Neural cell (in vitro differentiated cells): Measurements from ENCODE around the gene TASL. TPM values are rescaled to one million over a fixed set of nuclear protein-coding genes. Genes with fewer than 3 reads are reported as not detected.
"Not testable (repeated sequence)": the region's sequence is repeated elsewhere in the genome, so short reads cannot be mapped to it uniquely, and the experiment has no call there.

ENCODE experiments used
- H2AFZ ChIP-seq: fragments of 200-600, 300-800 bp; sonication (generic), shearing (Covaris generic); 2 replicates; pipeline ENCODE4 v1.6.0; 2014; ENCODE audit warnings: low read depth, mild to moderate bottlenecking, antibody characterized with exemption, low read length, moderate library complexity
- H3F3A ChIP-seq: fragments of 200-600 bp; shearing (Covaris generic); 2 replicates; pipeline ENCODE4 v1.6.1; 2016; ENCODE audit warnings: mild to moderate bottlenecking, moderate library complexity, mixed read lengths, antibody characterized with exemption, low read length; ENCODE audit not compliant: insufficient read depth, poor library complexity, severe bottlenecking
- H3K27ac ChIP-seq: fragments of 200-600, 300-800 bp; sonication (generic), shearing (Covaris generic); 2 replicates; pipeline ENCODE4 v1.5.1; 2014; ENCODE audit warnings: mild to moderate bottlenecking, low read length, moderate library complexity
- H3K27me3 ChIP-seq: fragments of 300-800, 200-600 bp; sonication (generic), shearing (Covaris generic); 2 replicates; pipeline ENCODE4 v1.6.0; 2014; ENCODE audit warnings: mild to moderate bottlenecking, low read depth, low read length, moderate library complexity; ENCODE audit not compliant: insufficient read depth
- H3K36me3 ChIP-seq: fragments of 300-800, 200-600 bp; sonication (generic), shearing (Covaris generic); 2 replicates; pipeline ENCODE4 v1.5.1; 2014; ENCODE audit warnings: mild to moderate bottlenecking, antibody characterized with exemption, low read length, moderate library complexity; ENCODE audit not compliant: insufficient read depth
- H3K4me2 ChIP-seq: fragments of 300-800, 200-600 bp; sonication (generic), shearing (Covaris generic); 2 replicates; pipeline ENCODE4 v1.6.0; 2014; ENCODE audit warnings: mild to moderate bottlenecking, low read length
- H3K4me3 ChIP-seq: fragments of 300-800, 200-600 bp; sonication (generic), shearing (Covaris generic); 2 replicates; pipeline ENCODE4 v1.5.1; 2014; ENCODE audit warnings: mild to moderate bottlenecking, low read length, moderate library complexity
- H3K79me2 ChIP-seq: fragments of 200-600 bp; shearing (Covaris generic); replicated peaks from 2 replicates; pipeline ENCODE4 v1.6.0; 2014; ENCODE audit warnings: mild to moderate bottlenecking, low read length, moderate library complexity; ENCODE audit not compliant: insufficient read depth
- H3K9ac ChIP-seq: fragments of 300-800, 200-600 bp; sonication (generic), shearing (Covaris generic); 2 replicates; pipeline ENCODE4 v1.6.1; 2016; ENCODE audit warnings: mild to moderate bottlenecking, low read length, mixed read lengths
- H3K9me2 ChIP-seq: fragments of 200-600 bp; shearing (Covaris generic); 2 replicates; pipeline ENCODE4 v1.6.1; 2016; ENCODE audit warnings: mild to moderate bottlenecking, low read length, mixed read lengths; ENCODE audit not compliant: insufficient read depth
- H3K9me3 ChIP-seq: fragments of 200-600, 300-800 bp; sonication (generic), shearing (Covaris generic); 2 replicates; pipeline ENCODE4 v1.6.1; 2016; ENCODE audit warnings: mild to moderate bottlenecking, mixed run types, low read length, moderate library complexity, mixed read lengths
- H4K20me1 ChIP-seq: fragments of 200-600 bp; shearing (Covaris generic); 2 replicates; pipeline ENCODE4 v1.6.1; 2016; ENCODE audit warnings: mild to moderate bottlenecking, mixed run types; ENCODE audit not compliant: insufficient read depth
- CTCF ChIP-seq: fragments of 450-650 bp; IDR thresholded peaks from 2 replicates; pipeline ENCODE4 v1.5.1; 2014; ENCODE audit warnings: antibody characterized with exemption, mild to moderate bottlenecking, moderate library complexity; ENCODE audit not compliant: poor library complexity, severe bottlenecking
- EP300 ChIP-seq: fragments of 450-650 bp; conservative IDR thresholded peaks from 2 replicates; pipeline ENCODE4 v1.6.1; 2014; ENCODE audit warnings: antibody characterized with exemption, mild to moderate bottlenecking, moderate library complexity; ENCODE audit not compliant: poor library complexity, severe bottlenecking
- EZH2 ChIP-seq: fragments of 200-600, 300-800 bp; shearing (Covaris generic), sonication (generic); IDR thresholded peaks from 2 replicates; pipeline ENCODE4 v1.6.1; 2014; ENCODE audit warnings: antibody characterized with exemption, low read length, borderline replicate concordance, mild to moderate bottlenecking; ENCODE audit not compliant: insufficient read depth, poor library complexity, severe bottlenecking
- MXI1 ChIP-seq: fragments of 450-650 bp; conservative IDR thresholded peaks from 2 replicates; pipeline ENCODE4 v1.6.1; 2014; ENCODE audit warnings: antibody characterized with exemption, mild to moderate bottlenecking; ENCODE audit not compliant: poor library complexity, severe bottlenecking
- POLR2AphosphoS5 ChIP-seq: IDR thresholded peaks from 2 replicates; pipeline ENCODE4 v1.6.1; 2012
- RAD21 ChIP-seq: fragments of 450-650 bp; conservative IDR thresholded peaks from 2 replicates; pipeline ENCODE4 v1.6.1; 2014; ENCODE audit warnings: antibody characterized with exemption, mild to moderate bottlenecking, moderate library complexity
- SMC3 ChIP-seq: fragments of 450-650 bp; conservative IDR thresholded peaks from 2 replicates; pipeline ENCODE4 v1.6.1; 2014; ENCODE audit warnings: antibody characterized with exemption, mild to moderate bottlenecking, moderate library complexity; ENCODE audit not compliant: poor library complexity
- TAF1 ChIP-seq: IDR thresholded peaks from 2 replicates; pipeline ENCODE4 v1.6.1; 2012; ENCODE audit warnings: low read depth
- polyA plus RNA-seq: library from polyadenylated mRNA; depleted of rRNA; stranded (reverse); fragments of >200 nt; gene quantifications from 2 replicates; pipeline ENCODE4 v1.2.3, GENCODE V29; 2014
- TF ChIP-seq, protein P1 (sequence below): IDR thresholded peaks from 2 replicates; pipeline ENCODE4 v1.6.1; 2012; ENCODE audit warnings: borderline replicate concordance

The TASL gene
- polyA plus RNA-seq, 1 donor from 2014 or later, result not detected

- Histone ChIP-seq H3K4me2 (no peak overlapping the region), H4K20me1 (no peaks in the 10 kb centered on the region), H3K79me2 (no peaks in the 10 kb centered on the region), H3K9me3 (no peaks in the 10 kb centered on the region), H3K9ac (no peak overlapping the region), H3K36me3 (no peaks in the 10 kb centered on the region), H3K9me2 (no peaks in the 10 kb centered on the region), H3K27me3 (no peaks in the 10 kb centered on the region), H3F3A (no peaks in the 10 kb centered on the region), H3K4me3 (no peak overlapping the region), H2AFZ (no peak overlapping the region), H3K27ac (no peak overlapping the region)
- no peak for TF ChIP-seq MXI1
- no peak for TF ChIP-seq EP300
- TF ChIP-seq TAF1, result no peak
- no peak for TF ChIP-seq EZH2
- TF ChIP-seq SMC3, result no peak
- no peak for TF ChIP-seq CTCF
- TF ChIP-seq, protein P1, sequence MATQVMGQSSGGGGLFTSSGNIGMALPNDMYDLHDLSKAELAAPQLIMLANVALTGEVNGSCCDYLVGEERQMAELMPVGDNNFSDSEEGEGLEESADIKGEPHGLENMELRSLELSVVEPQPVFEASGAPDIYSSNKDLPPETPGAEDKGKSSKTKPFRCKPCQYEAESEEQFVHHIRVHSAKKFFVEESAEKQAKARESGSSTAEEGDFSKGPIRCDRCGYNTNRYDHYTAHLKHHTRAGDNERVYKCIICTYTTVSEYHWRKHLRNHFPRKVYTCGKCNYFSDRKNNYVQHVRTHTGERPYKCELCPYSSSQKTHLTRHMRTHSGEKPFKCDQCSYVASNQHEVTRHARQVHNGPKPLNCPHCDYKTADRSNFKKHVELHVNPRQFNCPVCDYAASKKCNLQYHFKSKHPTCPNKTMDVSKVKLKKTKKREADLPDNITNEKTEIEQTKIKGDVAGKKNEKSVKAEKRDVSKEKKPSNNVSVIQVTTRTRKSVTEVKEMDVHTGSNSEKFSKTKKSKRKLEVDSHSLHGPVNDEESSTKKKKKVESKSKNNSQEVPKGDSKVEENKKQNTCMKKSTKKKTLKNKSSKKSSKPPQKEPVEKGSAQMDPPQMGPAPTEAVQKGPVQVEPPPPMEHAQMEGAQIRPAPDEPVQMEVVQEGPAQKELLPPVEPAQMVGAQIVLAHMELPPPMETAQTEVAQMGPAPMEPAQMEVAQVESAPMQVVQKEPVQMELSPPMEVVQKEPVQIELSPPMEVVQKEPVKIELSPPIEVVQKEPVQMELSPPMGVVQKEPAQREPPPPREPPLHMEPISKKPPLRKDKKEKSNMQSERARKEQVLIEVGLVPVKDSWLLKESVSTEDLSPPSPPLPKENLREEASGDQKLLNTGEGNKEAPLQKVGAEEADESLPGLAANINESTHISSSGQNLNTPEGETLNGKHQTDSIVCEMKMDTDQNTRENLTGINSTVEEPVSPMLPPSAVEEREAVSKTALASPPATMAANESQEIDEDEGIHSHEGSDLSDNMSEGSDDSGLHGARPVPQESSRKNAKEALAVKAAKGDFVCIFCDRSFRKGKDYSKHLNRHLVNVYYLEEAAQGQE, result no peak
- no peak for TF ChIP-seq POLR2AphosphoS5
- TF ChIP-seq RAD21, result no peak
Measured at GRCh38 chrX:30610026-30610425, 32.5 kb upstream of the TASL start.

- H4K20me1 ChIP-seq, result no peaks in the 10 kb centered on the region
- H3K9me2 ChIP-seq, result no peaks in the 10 kb centered on the region
- H3F3A ChIP-seq, result no peaks in the 10 kb centered on the region
- no peaks in the 10 kb centered on the region for H3K36me3 ChIP-seq
- H3K4me2 ChIP-seq, result no peak overlapping the region
- TF ChIP-seq EP300, result no peak
- TF ChIP-seq EZH2, result no peak
- TF ChIP-seq CTCF, result no peak
- TF ChIP-seq, protein P1, result no peak
- TF ChIP-seq MXI1, result no peak
- no peak for TF ChIP-seq SMC3
- TF ChIP-seq TAF1, result no peak
- TF ChIP-seq RAD21, result no peak
- TF ChIP-seq POLR2AphosphoS5, result no peak
- no peak overlapping the region for H2AFZ ChIP-seq
- no peaks in the 10 kb centered on the region for H3K27me3 ChIP-seq
- no peak overlapping the region for H3K4me3 ChIP-seq
- H3K79me2 ChIP-seq, result no peaks in the 10 kb centered on the region
- H3K9ac ChIP-seq, result no peak overlapping the region
- no peak overlapping the region for H3K27ac ChIP-seq
- no peaks in the 10 kb centered on the region for H3K9me3 ChIP-seq
Measured at GRCh38 chrX:30607155-30607554, 29.6 kb upstream of the TASL start.

DNA sequence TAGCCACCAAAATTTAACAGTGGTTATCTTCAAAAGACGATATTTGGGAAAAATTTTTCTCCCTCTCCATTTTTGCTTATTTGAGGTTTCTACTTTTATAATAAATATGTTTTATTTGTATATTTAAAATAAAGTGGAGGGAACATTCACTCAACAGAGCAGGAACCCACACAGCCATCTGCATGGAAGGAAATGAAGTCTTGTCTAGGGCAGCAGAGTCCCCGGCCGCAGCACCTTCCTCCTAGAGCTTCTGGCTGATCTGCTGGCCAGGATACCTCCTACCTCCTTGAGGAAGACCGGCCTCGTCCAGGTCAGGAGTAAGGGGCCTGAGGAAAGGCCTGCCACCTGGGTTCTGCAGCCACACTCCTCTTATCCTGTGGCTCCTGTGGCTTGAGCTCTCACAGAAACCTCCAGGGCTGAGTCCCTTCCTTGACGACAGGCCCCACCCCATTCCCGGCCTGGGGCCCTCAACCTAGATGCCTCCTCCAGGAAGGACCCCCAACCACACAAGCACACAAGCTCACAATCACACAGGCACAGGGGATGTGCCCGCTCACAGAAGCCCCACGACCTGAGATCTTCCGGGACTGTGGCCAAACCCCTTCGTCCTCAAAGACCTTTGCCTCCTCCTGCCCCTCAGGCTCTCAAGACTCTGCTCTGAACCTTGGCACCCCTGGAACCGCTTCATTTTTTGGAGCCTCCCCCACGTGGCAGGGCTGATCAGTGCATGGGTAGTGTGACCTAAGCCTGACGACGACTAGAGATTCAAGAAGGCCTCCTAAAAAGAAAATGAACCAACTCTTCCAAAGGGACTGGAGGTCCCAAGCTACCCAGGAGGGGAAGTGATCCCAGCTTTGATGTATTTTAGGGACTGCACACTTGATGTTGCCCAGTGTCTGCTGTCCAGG is 23.0 kb upstream of the TASL start:
- not testable (repeated sequence) for H3K27ac ChIP-seq, H3K9me3 ChIP-seq, H3K4me3 ChIP-seq, H3F3A ChIP-seq, H3K4me2 ChIP-seq, H2AFZ ChIP-seq, H3K36me3 ChIP-seq, H3K79me2 ChIP-seq, H3K27me3 ChIP-seq, H3K9me2 ChIP-seq, H4K20me1 ChIP-seq, H3K9ac ChIP-seq
